NT2/D1 (cell line): ENCODE data around the gene PCDHA1.
"Not testable (repeated sequence)": the region's sequence is repeated elsewhere in the genome, so short reads cannot be mapped to it uniquely, and the experiment has no call there.

Experiments used
- DNase-seq: peaks from one replicate; pipeline ENCODE4 v3.0.0-alpha.2; 2011; ENCODE audit warnings: low read depth, low spot score
- H3K27me3 ChIP-seq: 2 replicates; pipeline ENCODE4 v1.6.0; 2011; ENCODE audit warnings: mild to moderate bottlenecking; ENCODE audit not compliant: insufficient read length, insufficient read depth
- H3K36me3 ChIP-seq: 2 replicates; pipeline ENCODE4 v1.6.1; 2011; ENCODE audit warnings: mild to moderate bottlenecking, low read length, mixed read lengths; ENCODE audit not compliant: insufficient read depth, insufficient read length
- H3K4me1 ChIP-seq: 2 replicates; pipeline ENCODE4 v1.5.1; 2011; ENCODE audit not compliant: insufficient read depth, insufficient read length
- H3K4me3 ChIP-seq: 2 replicates; pipeline ENCODE4 v1.5.1; 2011; ENCODE audit warnings: low read depth; ENCODE audit not compliant: insufficient read length
- H3K9ac ChIP-seq: 2 replicates; pipeline ENCODE4 v1.6.0; 2011; ENCODE audit warnings: low read depth; ENCODE audit not compliant: insufficient read length
- H3K9me3 ChIP-seq: 2 replicates; pipeline ENCODE4 v1.5.1; 2011; ENCODE audit warnings: mild to moderate bottlenecking, low read length; ENCODE audit not compliant: insufficient read depth
- SUZ12 ChIP-seq: IDR thresholded peaks from 2 replicates; pipeline ENCODE4 v1.6.1; 2011; ENCODE audit not compliant: insufficient read length, insufficient read depth; ENCODE audit errors: extremely low read depth
- YY1 ChIP-seq: IDR thresholded peaks from 2 replicates; pipeline ENCODE4 v1.6.1; 2011; ENCODE audit not compliant: insufficient read length, insufficient read depth
- ZNF274 ChIP-seq: IDR thresholded peaks from 2 replicates; pipeline ENCODE4 v1.6.1; 2011; ENCODE audit warnings: mild to moderate bottlenecking, low read depth, low read length

PCDHA1 gene

DNA sequence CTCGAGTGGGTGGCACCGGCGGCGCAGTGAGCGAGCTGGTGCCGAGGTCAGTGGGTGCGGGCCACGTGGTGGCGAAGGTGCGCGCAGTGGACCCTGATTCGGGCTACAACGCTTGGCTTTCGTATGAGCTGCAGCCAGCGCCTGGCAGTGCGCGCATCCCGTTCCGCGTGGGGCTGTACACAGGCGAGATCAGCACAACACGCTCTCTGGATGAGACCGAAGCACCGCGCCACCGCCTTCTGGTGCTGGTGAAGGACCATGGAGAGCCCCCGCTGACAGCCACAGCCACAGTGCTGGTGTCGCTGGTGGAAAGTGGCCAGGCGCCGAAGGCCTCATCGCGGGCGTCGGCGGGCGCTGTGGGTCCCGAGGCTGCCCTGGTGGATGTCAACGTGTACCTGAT lies 37.5 kb downstream of the PCDHA1 start:
- no peak overlapping the region for H3K9ac ChIP-seq
- H3K36me3 ChIP-seq: no peaks in the 10 kb centered on the region
- TF ChIP-seq SUZ12 (no peak), YY1 (no peak), ZNF274 (no peak)
- no peaks in the 10 kb centered on the region for H3K4me1 ChIP-seq
- DNase-seq: no peak
- no peaks in the 10 kb centered on the region for H3K27me3 ChIP-seq
- no peak overlapping the region for H3K4me3 ChIP-seq
- H3K9me3 ChIP-seq: no peaks in the 10 kb centered on the region

GRCh38 chr5:140827704-140828361 lies 41.9 kb downstream of the PCDHA1 start, which contains the start of gene PCDHA6:
PCDHA6 (plus strand) TSS chr5:140827960; CDS start chr5:140828092, 132 bp downstream.
- no peak within 1 kb of the TSS for H3K4me3 ChIP-seq
- no peaks in the 10 kb centered on the region for H3K36me3 ChIP-seq
- H3K4me1 ChIP-seq: no peaks in the 10 kb centered on the region
- no peak for TF ChIP-seq ZNF274
- no peak for TF ChIP-seq SUZ12
- no peak for TF ChIP-seq YY1
- H3K27me3 ChIP-seq: no peaks in the 10 kb centered on the region
- DNase-seq: no peak
- H3K9ac ChIP-seq: no peak within 1 kb of the TSS
- H3K9me3 ChIP-seq: no peaks in the 10 kb centered on the region

DNA sequence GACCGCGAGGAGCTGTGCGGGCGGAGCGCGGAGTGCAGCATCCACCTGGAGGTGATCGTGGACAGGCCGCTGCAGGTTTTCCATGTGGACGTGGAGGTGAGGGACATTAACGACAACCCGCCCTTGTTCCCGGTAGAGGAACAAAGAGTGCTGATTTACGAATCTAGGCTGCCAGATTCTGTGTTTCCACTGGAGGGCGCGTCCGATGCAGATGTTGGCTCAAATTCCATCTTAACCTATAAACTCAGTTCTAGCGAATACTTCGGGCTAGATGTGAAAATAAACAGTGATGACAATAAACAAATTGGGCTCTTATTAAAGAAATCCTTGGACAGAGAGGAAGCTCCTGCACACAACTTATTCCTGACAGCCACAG lies 42.4 kb downstream of the PCDHA1 start:
- H3K4me3 ChIP-seq: no peak overlapping the region
- no peaks in the 10 kb centered on the region for H3K27me3 ChIP-seq
- TF ChIP-seq ZNF274: no peak
- no peak for TF ChIP-seq YY1
- TF ChIP-seq SUZ12: no peak
- no peak for DNase-seq
- H3K9me3 ChIP-seq: no peaks in the 10 kb centered on the region
- H3K9ac ChIP-seq: no peak overlapping the region
- H3K4me1 ChIP-seq: no peaks in the 10 kb centered on the region
- H3K36me3 ChIP-seq: no peaks in the 10 kb centered on the region

GRCh38 chr5:140829511-140830501 lies 43.9 kb downstream of the PCDHA1 start:
- not testable (repeated sequence) for DNase-seq, H3K9ac ChIP-seq, H3K27me3 ChIP-seq, H3K36me3 ChIP-seq, H3K4me3 ChIP-seq, H3K9me3 ChIP-seq, H3K4me1 ChIP-seq

DNA sequence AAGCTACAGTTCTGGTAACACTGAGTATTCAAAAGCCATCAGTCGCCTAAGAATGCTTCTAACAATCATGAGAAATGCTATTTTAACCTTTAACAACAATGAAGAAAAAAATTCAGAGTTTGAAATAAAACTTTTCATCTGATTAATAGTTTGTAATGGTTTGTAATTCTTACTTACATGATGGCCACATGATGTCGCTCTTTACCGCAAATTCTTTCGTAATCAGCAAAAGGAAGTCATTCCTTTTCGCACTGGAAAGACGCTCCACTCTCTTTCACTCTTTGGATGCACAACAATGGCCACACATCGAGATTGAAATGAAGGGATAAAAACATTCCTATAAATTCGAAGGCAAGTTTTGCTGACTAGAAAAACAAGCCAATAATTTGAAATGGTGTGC lies 48.1 kb downstream of the PCDHA1 start, which contains the start of gene PCDHA7:
Gene PCDHA7 (plus strand): TSS at position 277 of the 400 bp plus-strand sequence. CDS start 115 bp downstream, at position 392.
- no peaks in the 10 kb centered on the region for H3K4me1 ChIP-seq
- H3K27me3 ChIP-seq: no peaks in the 10 kb centered on the region
- H3K9ac ChIP-seq: peak within 1 kb of the TSS; percentile 51
- H3K4me3 ChIP-seq: peak within 1 kb of the TSS; percentile 43
- H3K36me3 ChIP-seq: no peaks in the 10 kb centered on the region
- TF ChIP-seq ZNF274: no peak
- peaks cover 3% of the 10 kb centered on the region; the same call in 1 of the 2 replicates for H3K9me3 ChIP-seq
- DNase-seq: no peak

DNA sequence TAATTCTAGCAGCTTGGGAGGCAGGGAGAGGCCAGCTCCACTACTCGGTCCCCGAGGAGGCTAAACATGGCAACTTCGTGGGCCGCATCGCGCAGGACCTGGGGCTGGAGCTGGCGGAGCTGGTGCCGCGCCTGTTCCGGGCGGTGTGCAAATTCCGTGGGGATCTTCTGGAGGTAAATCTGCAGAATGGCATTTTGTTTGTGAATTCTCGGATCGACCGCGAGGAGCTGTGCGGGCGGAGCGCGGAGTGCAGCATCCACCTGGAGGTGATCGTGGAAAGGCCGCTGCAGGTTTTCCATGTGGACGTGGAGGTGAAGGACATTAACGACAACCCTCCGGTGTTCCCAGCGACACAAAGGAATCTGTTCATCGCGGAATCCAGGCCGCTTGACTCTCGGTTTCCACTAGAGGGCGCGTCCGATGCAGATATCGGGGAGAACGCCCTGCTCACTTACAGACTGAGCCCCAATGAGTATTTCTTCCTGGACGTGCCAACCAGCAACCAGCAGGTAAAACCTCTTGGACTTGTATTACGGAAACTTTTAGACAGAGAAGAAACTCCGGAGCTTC lies 48.6 kb downstream of the PCDHA1 start:
- H3K36me3 ChIP-seq, H3K27me3 ChIP-seq, H3K4me1 ChIP-seq, H3K9ac ChIP-seq, DNase-seq, H3K9me3 ChIP-seq: not testable (repeated sequence)
- H3K4me3 ChIP-seq: peak overlapping the region; percentile 43

DNA sequence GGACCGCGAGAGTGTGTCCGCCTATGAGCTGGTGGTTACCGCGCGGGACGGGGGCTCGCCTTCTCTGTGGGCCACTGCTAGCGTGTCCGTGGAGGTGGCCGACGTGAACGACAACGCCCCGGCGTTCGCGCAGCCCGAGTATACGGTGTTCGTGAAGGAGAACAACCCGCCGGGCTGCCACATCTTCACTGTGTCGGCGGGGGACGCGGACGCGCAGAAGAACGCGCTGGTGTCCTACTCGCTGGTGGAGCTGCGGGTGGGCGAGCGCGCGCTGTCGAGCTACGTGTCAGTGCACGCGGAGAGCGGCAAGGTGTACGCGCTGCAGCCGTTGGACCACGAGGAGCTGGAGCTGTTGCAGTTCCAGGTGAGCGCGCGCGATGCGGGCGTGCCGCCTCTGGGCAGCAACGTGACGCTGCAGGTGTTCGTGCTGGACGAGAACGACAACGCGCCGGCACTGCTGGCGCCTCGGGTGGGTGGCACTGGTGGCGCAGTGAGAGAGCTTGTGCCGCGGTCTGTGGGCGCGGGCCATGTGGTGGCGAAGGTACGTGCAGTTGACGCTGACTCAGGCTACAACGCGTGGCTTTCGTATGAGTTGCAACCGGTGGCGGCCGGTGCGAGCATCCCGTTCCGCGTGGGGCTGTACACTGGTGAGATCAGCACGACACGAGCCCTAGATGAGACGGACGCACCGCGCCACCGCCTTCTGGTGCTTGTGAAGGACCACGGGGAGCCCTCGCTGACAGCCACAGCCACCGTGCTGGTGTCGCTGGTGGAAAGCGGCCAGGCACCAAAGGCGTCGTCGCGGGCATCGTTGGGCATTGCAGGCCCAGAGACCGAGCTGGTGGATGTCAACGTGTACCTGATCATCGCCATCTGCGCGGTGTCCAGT lies 49.9 kb downstream of the PCDHA1 start:
- H3K9ac ChIP-seq: no peak overlapping the region
- H3K4me3 ChIP-seq: no peak overlapping the region
- TF ChIP-seq YY1 (no peak), ZNF274 (no peak), SUZ12 (no peak)
- no peak for DNase-seq
- H3K27me3 ChIP-seq: no peaks in the 10 kb centered on the region
- H3K4me1 ChIP-seq: no peaks in the 10 kb centered on the region
- H3K9me3 ChIP-seq: peaks cover 3% of the 10 kb centered on the region; the same call in 1 of the 2 replicates
- H3K36me3 ChIP-seq: no peaks in the 10 kb centered on the region
